M059J (cell line): ENCODE results near the gene BMP7. TPM values are rescaled to one million over a fixed set of nuclear protein-coding genes. Genes with fewer than 3 reads are reported as not detected.
"Not testable (repeated sequence)": the region's sequence is repeated elsewhere in the genome, so short reads cannot be mapped to it uniquely, and the experiment has no call there.

Source experiments
- DNase-seq: peaks from one replicate; pipeline ENCODE4 v3.0.0-alpha.2; 2012; ENCODE audit warnings: low read depth
- total RNA-seq: library from RNA; depleted of rRNA; stranded (reverse); fragments of >200 nt; shearing (Covaris generic); gene quantifications from 2 replicates; pipeline ENCODE4 v1.2.3, GENCODE V29; 2014

Gene BMP7
- total RNA-seq, 1 experiment from 2014 or later = 0.22 TPM

DNA sequence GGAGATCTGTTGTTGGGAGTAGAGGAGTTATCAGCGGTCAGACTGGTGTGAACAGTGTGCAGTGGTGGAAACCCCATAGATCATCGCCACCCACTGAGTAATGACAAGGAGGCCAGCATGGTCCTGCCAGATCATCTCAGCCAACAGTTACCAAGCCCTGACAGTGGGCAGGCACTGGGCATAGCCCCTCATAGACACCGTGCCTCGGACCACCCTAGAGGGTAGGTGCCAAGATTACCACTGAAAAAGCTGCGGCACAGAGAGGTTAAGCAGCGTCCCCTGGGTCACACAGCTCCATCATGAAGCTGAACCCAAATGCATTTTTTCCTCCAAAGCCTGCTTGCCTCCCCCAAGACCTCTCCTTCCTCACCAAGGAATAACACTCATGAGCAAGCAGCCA lies 21.5 kb upstream of the BMP7 start:
- no peak for DNase-seq

DNA sequence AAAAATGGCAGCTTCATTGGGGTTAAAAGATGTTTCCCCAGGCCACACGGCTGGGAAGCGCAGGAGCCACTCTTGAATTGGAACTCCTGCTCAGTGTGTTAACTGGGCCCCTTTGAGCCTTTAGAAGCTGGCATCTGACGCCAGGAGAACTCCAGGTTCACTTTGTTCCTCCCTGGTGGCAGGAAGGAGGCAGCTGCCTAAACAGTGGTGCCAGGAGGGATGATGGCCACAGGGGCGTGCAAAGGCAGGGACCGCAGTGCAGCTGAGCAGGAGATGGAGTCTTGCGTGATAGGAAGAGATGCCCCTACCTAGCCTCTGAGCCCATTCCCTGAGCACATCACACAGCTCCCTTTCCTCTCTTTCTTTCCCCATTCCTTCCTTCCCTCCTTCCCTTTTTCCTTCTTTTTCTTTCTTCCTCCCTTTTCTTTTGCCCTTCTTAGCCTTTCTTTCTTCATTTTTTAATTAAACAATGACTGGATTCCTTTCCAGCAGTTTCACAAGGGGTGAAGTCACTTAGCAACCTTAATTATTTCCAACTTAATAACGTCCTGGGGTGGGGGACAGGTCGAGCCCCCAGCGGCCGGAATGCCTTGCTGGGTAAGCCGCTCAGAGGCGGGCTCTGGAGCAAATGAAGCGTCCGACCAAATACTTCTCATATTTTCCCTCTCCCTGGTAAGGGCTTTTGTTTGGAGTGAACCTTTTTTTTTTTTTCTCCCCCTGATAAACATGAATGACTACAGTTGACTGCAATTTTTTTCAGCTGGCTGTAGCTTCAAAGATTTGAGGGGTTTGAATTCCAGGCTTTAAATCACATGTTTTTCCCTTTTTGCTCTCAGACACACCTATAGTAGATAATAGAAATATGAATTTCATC lies 20.8 kb upstream of the BMP7 start:
- DNase-seq = no peak

DNA sequence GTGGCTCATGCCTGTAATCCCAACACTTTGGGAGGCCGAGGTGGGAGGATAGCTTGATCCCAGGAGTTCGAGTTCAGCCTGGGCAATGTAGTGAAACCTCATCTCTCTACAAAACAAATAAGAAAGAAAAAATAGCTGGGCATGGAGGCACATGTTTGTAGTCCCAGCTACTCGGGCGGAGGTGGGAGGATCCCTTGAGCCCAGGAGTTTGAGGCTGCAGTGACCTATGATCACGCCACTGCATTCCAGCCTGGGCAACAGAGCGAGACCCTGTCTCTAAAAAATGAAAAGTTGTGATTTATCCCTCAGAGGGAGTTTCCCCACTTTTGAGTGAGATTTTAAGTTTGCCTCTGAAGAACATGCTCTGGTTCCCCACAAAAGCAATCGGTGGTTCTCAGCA lies 17.4 kb upstream of the BMP7 start:
- no peak for DNase-seq

DNA sequence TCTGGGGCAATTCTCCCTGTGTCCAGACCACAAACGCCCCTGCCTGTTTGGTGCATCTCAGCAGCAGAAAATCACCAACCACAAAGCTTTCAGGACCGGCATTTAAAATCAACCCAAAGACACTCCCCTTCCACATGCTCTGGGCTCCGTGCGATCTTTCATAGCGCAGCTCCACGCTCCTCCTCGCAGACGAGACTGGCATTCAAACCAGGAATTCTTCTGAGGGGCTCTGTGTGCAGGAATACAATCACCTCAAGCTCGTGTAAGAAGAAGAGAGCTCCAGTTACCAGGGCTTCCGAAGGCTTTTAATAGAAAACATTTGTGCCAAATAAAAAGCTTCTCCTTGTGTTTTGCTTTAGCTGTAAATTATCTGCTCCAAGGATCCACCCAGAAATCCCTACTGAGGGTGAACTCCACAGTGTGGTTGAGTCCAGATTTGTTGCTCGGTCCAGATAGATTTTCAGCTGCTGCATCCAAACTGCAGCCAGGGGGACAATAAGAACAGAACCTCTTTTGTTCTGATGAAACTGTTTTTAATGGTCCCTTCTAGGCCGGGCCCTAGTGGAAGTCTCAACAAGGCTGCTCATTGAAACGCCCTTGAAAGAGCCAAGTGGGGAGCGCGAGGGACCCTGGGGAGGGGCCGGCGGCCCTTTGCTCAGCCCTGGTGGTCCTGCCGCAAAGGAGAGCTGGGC lies 16.4 kb upstream of the BMP7 start:
- DNase-seq = no peak

DNA sequence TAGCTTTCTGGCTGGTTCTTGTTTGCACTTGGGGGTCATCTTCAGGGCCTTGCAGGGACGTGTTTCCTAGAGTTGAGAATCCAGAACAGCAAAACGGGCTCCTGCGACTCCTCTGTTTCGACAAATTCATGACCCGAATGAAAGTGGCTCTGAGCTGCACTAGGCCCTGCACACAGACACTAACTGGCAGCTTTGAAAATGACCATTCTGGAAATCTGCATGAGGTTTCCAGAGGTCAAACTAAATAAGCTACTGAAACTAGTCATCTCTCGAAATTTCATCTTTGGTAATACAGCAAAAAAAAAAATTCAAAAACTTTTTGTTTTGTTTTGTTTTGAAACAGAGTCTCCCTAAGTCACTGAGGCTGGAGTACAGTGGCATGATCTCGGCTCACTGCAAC lies 15.5 kb upstream of the BMP7 start:
- DNase-seq = no peak

DNA sequence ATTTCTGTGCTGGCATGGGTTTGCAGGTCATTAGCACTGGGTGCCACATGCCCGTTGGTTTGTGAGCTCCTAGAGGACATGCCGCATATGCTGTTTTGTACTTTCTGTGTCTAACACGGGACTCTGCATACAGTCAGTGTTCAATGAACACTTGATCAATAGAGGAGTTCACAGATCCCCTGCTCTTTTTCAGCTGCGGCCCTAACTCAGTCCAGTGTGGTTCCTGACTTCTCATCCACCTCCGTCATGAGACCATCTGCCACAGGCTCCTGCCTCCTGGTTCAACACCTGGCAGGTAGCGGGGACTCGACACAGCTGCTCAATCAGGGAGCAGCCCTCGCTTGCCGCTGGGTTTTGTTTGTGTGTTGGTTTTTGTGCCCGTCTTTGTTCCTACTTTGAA lies 13.8 kb upstream of the BMP7 start:
- DNase-seq = no peak

DNA sequence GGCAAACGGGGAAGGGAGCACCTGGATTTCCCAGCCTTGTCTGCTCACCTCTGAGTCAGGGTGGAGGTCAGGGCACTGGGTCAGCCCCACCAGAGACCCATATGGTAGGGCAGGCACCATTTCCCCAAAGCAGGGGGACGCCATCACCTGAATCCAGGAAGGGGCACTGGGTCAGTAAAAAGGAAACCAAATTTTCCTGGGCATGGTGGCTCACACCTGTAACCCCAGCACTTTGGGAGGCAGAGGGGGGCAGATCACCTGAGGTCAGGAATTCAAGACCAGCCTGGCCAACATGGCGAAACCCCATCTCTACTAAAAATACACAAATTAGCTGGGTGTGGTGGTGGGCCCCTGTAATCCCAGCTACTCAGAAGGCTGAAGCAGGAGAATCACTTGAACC lies 13.1 kb upstream of the BMP7 start:
- DNase-seq = not testable (repeated sequence)

DNA sequence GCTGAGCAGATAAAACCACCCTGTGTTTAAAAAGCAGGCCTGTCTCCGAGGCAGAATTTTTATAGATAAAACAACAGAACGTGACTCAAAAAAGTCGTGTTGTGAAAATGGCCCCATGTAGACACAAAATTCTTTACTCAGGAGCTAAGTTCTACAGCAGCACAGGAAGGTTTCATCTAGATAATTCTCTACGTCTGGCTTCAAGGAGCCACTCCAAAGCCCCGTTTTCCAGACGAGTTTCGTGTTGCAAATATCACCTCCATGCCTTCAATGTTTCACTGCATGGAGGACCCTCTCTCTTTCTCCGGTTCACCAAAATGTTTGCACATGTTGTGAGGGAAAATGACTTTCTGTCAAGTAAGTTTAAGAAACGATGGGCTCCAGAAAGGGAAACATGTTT lies 12.0 kb upstream of the BMP7 start:
- DNase-seq = no peak

DNA sequence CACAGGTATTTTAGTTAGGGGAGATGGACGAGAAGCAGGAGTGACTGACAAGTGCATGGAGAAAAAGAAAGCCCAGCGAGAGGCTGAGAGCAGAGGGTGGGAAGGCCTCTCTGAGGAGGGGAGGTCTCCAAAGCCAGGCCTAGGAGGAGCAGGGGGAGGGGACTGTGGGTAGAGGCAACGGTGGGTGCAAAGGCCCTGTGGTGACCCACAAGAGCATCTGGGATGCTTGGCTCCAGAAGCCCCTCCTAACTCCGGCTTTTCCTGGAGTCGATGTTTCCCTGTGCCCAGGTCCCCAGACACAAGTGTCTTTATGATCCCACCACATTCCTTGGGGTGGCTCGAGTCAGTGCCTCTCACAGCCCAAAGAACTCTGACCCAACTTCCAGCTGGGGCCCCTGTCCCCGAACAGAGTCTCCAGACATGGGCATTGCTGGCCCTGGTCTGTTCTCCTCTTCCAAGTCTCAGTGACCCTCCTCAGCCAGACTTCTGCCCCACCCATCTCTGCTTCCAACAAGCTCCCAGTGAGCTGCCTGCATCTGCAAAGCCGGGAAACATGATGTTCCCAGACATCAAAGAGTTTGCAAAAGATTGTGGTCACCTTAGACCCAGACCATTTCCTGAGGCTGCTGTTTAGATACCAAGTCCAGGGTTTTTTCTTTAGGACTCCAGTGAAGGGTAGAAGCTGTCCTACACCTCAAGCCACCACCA lies 11.1 kb upstream of the BMP7 start:
- no peak for DNase-seq

DNA sequence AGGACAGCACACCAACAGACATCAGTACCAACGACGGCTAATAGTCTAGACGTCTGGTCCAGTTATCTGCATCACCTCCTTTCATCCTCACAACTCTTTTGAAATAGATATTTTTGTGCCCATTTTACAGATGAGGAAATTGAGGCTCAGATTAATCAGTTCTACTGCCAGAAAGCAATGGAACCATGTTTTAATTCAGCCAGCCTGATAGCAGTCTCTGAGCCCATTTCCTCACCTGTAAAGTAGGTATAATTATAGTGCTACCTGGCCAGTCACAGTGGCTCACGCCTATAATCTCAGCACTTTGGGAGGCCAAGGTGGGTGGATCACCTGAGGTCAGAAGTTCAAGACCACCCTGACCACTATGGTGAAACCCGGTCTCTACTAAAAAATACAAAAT lies 9.8 kb upstream of the BMP7 start:
- no peak for DNase-seq

DNA sequence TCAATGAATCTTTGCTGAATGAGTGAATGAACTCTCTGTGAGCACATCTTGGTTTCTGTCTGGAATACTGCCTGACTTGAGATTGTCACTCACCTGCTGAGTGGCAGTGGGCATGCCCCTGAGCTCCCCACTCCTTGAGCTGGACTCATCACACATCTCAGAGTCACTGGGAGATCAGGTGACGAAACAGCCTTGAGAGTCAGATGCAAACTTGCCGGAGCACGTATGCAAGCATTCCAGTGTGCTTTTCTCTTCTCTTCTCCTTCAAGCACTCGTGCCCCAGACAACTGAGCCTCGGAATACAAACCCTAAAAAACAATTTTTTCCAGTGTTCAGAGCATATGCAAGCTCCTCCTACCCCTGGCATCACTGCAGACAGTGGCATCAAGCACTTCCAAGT lies 9.4 kb upstream of the BMP7 start:
- DNase-seq = no peak

DNA sequence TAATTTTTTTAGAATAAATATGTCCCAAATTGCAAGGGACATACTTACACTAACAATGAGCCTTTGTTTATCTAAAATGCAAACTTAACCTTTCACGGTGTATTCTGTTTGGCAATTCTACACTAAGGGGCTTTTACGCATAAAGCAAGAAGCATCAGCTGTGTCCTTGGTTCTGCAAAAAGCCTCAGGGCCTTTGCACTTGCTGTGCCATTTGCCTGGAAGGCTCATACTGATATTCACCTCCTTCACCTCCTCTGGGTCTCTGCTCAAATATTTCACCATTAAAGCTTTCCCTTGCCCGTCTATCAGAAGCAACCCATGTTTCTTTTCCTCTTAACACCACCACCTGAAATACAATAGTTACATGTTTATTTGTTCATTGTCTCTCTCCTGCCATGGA lies 8.9 kb upstream of the BMP7 start:
- DNase-seq = no peak

DNA sequence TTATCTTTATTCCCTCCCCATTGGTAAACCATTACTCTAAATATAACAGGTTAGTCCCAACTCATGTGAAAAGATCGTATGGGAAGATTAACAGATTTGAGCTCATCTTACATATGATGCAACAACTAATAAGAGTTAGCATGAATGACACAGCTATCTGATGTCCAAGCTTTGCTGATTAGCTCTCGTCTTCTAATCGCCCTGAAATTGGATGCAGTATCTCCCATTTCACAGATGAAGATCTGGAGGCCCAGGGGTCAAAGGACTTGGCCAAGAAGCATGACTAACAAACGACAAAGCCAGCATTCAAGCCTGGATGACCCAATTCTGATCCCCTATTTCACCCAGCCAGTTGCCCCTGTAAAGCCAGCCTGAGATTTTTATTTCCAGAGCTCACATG lies 8.4 kb upstream of the BMP7 start:
- DNase-seq = no peak

DNA sequence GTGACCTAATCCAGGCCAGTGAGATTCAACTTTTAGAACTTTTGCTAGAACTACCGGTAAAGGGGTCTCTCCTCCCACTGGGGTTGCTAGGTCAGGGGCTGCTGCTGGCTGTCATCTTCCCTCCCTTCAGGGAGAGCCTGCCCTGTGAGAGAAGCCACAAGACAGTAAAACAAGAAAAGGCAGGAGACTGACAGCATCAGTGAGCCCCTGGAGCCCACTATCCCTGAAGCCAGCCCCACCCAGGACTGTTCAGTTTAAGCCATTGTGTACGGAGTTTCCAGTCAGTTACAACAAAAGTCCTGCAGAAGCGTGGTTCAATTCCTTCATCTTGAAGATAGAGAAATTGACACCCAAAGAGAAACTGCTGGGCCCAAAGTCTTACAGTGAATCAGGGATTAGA lies 7.9 kb upstream of the BMP7 start:
- no peak for DNase-seq

DNA sequence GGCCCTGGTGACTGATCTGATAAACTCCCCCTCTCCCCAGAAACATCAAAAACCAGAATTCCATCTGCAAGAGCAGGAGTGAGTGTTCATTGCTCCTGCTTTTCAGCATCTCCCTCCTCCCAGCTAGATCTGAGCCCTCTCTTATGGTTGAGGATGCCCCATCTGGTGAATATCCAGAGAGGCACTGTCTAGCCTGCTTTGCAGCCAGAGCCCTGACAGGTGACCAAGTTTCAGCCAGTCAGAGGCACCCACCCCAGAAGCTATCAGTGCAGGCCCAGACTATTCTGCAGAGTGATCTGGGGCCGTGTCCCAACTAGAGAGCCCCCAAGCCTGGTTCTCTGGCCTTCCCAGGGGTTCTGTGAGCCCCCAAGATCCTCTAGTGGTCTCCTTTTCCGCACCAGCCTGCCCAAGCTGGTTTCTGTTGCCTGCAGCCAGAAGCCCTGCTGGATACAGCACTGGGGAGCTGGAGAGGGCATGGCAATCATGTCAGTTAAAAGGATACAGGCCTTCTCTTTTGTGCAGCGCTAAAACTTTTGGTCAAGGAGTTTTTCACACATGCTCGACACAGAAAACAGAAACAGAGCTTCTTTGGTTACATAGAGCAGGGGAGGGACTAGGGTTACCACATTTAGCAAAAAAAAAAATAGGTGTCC lies 6.6 kb upstream of the BMP7 start:
- DNase-seq = no peak

DNA sequence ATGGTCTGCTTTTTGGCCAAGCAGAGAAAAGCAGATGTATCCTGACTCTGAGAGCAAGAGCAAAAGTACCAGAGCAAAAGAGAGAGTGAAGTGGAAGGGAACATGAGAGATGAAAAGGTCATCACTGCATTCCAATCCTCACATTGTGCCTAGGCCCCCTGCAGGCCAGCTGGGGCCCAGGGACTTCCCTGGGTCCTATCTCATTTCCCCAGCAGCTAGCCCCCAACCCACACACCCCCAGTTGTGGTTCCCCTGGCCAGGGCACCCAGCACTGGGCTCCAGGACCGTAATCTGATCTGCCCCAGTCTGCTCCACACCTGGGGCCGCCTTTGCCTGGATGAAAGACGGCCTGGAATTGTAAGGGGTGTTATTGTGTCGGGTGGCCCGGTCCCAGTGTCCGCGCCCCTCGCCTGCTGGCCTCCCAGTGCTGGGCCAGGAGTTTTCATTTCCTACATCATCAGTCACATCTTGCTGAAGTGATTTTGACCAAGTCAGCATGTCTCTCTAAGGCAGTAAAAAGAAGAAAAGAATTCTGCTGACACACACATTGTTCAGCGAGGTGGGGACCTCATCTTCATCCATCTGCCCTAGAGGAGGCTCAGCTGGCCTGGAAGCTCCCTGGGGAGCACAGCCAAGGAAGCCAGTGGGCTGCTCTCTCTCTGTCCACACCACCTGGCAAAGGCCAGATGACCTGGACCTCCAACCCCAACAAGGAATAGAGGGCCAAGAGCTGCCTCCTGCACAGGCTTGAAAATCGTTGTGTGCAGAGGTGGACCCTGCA lies 4.0 kb upstream of the BMP7 start:
- DNase-seq = no peak

DNA sequence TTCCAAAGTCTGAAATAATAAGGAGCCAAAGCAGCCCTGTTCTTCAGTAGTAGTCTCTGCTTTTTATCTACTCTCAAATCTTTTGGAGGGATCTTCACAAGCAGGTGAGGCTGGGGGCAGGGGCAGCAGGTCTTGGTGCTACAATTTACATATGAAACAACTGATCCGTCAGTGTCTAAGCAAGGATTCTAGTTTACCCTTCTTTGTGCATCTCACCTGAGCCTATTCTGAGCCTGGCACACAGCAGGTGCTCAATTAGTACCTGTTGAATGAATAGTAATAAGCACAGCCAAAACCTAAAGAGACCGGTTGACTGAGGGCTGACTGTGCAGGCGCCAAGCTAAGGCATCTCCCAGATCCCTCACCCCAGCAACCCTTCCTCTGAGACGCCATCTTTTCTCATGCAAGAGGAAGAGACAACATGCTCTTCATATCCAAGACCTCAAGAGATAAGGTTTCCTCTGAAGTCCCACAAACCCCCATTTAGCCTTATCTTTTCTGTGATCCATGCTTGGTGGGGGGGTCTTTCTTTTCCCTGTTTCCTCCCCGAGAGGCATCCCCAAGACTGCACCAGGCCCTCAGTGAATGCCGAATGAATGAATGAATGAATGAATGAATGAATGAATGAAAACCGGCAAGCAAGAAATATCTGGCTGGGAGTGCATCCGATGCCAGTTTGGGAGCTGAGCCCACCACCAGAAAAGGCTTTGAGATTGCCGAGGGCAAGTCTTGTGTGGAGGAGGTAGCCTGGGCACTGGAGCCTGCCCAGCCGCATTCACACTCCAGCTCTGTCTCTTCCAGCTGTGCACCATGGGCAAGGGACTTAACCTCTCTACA lies 2.9 kb upstream of the BMP7 start:
- DNase-seq = no peak

DNA sequence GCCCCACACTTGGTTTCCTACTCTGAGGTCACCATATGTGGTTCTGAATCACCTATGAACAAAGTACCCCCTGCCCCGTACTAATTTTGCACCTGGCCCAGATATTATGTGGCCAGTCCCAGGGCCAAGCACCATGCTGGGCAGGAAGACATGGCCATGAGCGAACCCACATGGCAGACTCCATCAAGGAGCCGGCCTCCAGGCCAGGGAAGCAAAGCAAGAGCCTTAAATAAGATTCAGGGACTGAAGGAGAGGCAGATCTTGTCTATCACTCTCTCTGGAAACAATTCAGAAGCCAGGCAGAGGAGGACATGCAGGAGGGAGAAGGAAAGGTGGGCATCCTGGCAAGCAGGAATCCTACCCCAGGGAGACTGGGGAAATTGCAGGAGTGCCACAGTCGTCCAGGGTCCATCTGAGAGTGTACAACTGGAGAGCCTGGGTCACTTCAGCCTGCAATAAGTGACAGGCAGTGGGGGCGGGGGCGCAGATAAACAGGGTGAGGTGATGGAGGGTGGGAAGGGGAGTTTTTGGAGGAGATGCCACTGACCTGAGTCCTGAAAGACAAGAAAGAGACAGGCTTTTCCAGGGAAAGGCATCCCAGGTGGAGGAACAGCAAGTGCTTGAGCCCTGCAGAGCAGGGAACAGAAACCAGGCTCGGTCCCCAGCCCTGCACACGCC lies 2.1 kb upstream of the BMP7 start:
- DNase-seq = no peak

DNA sequence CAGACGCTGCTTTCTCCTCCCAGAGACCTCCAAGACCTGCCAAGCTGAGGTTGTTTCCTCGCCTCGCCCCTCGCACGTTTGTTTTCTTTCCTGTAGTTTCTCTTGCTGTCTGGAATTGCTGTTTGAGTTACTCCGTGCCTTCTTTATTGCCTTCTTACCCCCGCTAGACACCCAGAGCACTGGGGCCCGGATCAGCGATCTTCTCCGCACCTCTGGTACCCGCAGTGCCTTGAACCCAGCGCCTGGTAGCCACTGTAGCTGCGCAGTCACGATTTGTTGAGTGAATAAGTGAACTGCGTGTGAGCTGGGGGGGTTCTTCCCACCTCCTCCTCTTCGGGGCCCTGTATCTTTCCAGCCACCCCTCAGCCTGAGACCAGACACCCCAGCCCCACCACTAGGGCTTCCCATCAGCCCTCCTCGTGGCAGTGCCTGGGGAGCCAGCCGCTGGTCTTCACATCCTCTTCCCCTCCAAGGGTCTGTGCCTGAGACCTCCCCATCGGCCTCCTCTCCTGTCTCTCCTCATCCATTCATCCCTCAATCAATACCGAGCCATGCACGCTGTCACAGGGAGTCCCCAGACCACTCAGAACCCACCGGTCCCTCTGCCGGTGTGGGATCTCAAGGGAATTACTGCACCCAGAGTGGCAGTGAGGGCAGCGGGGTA lies 849 bp upstream of the BMP7 start:
- DNase-seq = no peak

DNA sequence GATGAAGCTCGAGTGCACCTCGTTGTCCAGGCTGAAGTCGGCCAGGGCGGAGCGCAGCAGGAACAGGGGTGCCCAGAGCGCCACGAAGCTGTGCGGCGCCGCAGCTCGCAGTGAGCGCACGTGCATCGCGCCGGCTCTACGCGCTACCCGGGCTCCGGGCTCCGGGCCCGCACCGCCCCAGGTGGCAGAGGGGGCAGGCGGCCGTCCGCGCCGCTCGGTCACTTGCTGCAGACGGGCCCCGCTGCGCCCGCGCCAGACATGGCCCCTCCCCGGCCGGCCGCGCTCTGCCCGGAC lies 497 bp downstream of the BMP7 start:
- no peak for DNase-seq
